ENCODE results near the gene SPINT2.
A peak's percentile ranks its signal among the peaks of the same experiment; 100 is the strongest.
"Not testable (repeated sequence)": the region's sequence is repeated elsewhere in the genome, so short reads cannot be mapped to it uniquely, and the experiment has no call there.

The SPINT2 gene

DNA sequence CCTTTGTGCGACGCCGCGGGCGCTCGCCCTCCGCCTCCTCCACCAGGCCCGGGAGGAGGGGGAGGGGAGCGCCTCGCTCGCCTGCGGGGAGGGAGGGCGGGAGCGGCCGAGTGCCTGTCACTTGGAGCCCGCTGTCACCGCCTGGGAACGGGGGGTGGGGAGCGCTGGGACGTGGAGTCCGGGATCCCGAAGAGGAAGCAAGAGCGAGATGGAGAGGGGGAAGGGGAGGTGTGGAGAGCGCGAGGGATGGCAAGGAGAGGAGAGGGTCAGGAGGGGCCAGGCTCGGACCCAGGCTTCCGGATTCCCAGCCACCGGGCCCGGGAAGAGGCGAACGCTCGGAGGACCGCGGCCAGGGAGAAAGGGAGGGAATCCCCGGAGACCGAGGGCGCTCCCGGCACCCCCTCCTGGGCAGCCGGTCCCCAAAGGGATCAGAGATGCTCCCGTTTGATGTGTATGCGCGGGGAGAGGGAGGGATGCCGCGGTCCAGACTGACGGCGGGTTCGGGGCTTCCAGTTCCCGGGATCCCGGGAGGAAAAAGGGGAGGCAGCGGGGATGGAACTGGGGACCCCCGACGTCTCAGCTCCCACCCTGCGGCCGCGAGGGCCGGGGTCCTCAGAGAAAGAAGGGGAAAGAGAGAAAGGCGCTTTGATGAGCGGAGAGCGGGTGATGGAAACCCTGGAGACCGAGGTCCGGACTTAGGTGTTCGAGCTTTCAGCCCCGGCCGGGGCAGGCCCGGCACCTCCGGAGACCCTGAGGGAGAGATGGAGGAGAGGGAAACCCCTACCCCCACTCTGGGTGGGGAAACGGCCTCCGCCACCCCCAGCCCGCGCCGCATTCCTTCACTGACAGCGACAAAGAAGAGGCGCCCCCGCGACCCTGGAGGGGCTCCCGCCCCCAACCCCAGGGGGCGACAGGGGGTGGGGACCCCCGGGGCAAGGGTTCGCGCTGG, 35.6 kb upstream of the SPINT2 start:
- Histone ChIP-seq H3K4me3 (peak overlapping the region; percentile 70), H3K4me1 (peaks cover 21% of the 10 kb centered on the region), H3K27me3 (ENCODE audit: low read depth) (peaks cover 8% of the 10 kb centered on the region), H3K36me3 (replicated peaks) (no peaks in the 10 kb centered on the region), H3K9me3 (no peaks in the 10 kb centered on the region)
- DNase-seq (ENCODE audit: low spot score in 2 of 2) = peak; percentile 60 to 90
- in situ Hi-C loops (cut with MboI; ENCODE audit: low sequenced_read_pairs) = loop anchor here (25.0 kb wide), 1 partner anchor 409 kb away; the partner anchor contains the start of gene ACTN4

- DNase-seq (ENCODE audit: low spot score in 2 of 2) = peak; percentile 92 to 94
- H3K36me3 ChIP-seq (replicated peaks) = no peaks in the 10 kb centered on the region
- H3K9me3 ChIP-seq = no peaks in the 10 kb centered on the region
- H3K4me1 ChIP-seq = peaks cover 16% of the 10 kb centered on the region
- in situ Hi-C loops (cut with MboI; ENCODE audit: low sequenced_read_pairs) = loop anchor here (25.0 kb wide), 1 partner anchor 408 kb away; the partner anchor contains the start of gene ACTN4
- peaks cover 8% of the 10 kb centered on the region for H3K27me3 ChIP-seq (ENCODE audit: low read depth)
- peak overlapping the region; percentile 70 for H3K4me3 ChIP-seq
Observed at GRCh38 chr19:38229585-38230073, 34.7 kb upstream of the SPINT2 start.

- peaks cover 15% of the 10 kb centered on the region for H3K4me1 ChIP-seq
- in situ Hi-C loops (cut with MboI; ENCODE audit: low sequenced_read_pairs) = loop anchor here (25.0 kb wide), 1 partner anchor 407 kb away; the partner anchor contains the start of gene ACTN4
- H3K36me3 ChIP-seq (replicated peaks); H3K9me3 ChIP-seq; H3K27me3 ChIP-seq (ENCODE audit: low read depth); DNase-seq (ENCODE audit: low spot score in 2 of 2); H3K4me3 ChIP-seq: not testable (repeated sequence)
Observed at GRCh38 chr19:38230506-38231133, 33.8 kb upstream of the SPINT2 start.

GRCh38 chr19:38231918-38232317, 32.5 kb upstream of the SPINT2 start:
- in situ Hi-C loops (cut with MboI; ENCODE audit: low sequenced_read_pairs) = loop anchor here (25.0 kb wide), 1 partner anchor 405 kb away; the partner anchor contains the start of gene ACTN4
- H3K4me1 ChIP-seq = peaks cover 10% of the 10 kb centered on the region
- H3K4me3 ChIP-seq = no peak overlapping the region
- no peak for DNase-seq (ENCODE audit: low spot score in 2 of 2)
- peaks cover 8% of the 10 kb centered on the region for H3K27me3 ChIP-seq (ENCODE audit: low read depth)
- H3K36me3 ChIP-seq (replicated peaks) = no peaks in the 10 kb centered on the region
- H3K9me3 ChIP-seq = no peaks in the 10 kb centered on the region

GRCh38 chr19:38233740-38234251, 30.6 kb upstream of the SPINT2 start:
- in situ Hi-C loops (cut with MboI; ENCODE audit: low sequenced_read_pairs) = loop anchor here (25.0 kb wide), 1 partner anchor 404 kb away; the partner anchor contains the start of gene ACTN4
- H3K27me3 ChIP-seq (ENCODE audit: low read depth) = peaks cover 8% of the 10 kb centered on the region
- no peaks in the 10 kb centered on the region for H3K4me1 ChIP-seq
- no peak overlapping the region for H3K4me3 ChIP-seq
- no peaks in the 10 kb centered on the region for H3K9me3 ChIP-seq
- peak in 1 of 2 experiments; percentile 92 for DNase-seq (ENCODE audit: low spot score in 2 of 2)
- no peaks in the 10 kb centered on the region for H3K36me3 ChIP-seq (replicated peaks)

- Histone ChIP-seq H3K4me1 (no peaks in the 10 kb centered on the region), H3K36me3 (replicated peaks) (no peaks in the 10 kb centered on the region), H3K4me3 (no peak overlapping the region), H3K9me3 (no peaks in the 10 kb centered on the region), H3K27me3 (ENCODE audit: low read depth) (peaks cover 8% of the 10 kb centered on the region)
- DNase-seq (ENCODE audit: low spot score in 2 of 2) = no peak
- in situ Hi-C loops (cut with MboI; ENCODE audit: low sequenced_read_pairs) = loop anchor here (25.0 kb wide), 1 partner anchor 403 kb away; the partner anchor contains the start of gene ACTN4
Observed at GRCh38 chr19:38234615-38235014, 29.8 kb upstream of the SPINT2 start.

DNA sequence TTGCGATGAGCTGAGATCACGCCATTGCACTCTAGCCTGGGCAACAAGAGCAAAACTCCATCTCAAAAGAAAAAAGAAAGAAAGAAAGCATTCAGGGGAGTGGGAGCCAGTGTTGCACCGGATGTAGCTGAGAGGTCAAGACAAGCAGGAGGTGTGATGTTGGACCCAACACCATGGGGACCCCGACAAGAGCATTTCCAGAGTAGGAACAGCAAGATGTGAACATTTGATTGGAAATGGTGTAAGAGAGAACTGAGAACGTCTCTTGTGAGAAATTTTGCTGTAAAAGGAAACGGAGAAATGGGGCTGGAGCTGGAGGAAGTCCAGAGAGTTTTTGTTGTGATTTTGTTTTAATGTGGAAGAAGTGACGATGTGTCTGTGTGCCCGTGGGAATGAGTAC, 24.6 kb upstream of the SPINT2 start:
- no peak for DNase-seq (ENCODE audit: low spot score in 2 of 2)
- Histone ChIP-seq H3K36me3 (replicated peaks) (no peaks in the 10 kb centered on the region), H3K4me3 (no peak overlapping the region), H3K9me3 (no peaks in the 10 kb centered on the region), H3K4me1 (peaks cover 4% of the 10 kb centered on the region; the same call in 1 of the 2 replicates), H3K27me3 (ENCODE audit: low read depth) (no peaks in the 10 kb centered on the region)
- in situ Hi-C loops (cut with MboI; ENCODE audit: low sequenced_read_pairs) = loop anchor here (5.0 to 25.0 kb wide), 2 partner anchors 87 to 397 kb away; partner anchors contain the start of gene ACTN4

DNA sequence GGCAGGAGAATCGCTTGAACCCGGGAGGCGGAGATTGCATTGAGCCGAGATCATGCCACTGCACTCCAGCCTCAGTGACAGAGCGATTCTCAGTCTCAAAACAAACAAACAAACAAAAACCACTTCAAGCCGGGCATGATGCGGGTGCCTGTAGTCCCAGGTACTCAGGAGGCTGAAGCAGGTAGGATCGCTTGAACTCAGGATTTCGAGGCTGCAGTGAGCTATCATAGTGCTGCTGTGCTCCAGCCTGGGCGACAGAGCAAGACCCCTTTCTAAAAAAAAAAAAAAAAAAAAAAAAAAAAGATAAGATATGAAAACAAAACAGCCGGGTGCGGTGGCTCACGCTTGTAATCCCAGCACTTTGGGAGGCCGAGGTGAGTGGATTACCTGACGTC, 21.1 kb upstream of the SPINT2 start:
- Histone ChIP-seq H3K4me3 (no peak overlapping the region), H3K9me3 (no peaks in the 10 kb centered on the region), H3K27me3 (ENCODE audit: low read depth) (no peaks in the 10 kb centered on the region), H3K4me1 (peaks cover 11% of the 10 kb centered on the region), H3K36me3 (replicated peaks) (peaks cover 3% of the 10 kb centered on the region; the same call in 1 of the 2 replicates)
- in situ Hi-C loops (cut with MboI; ENCODE audit: low sequenced_read_pairs) = loop anchor here (5.0 to 25.0 kb wide), 2 partner anchors 84 to 394 kb away; partner anchors contain the start of gene ACTN4
- no peak for DNase-seq (ENCODE audit: low spot score in 2 of 2)

- in situ Hi-C loops (cut with MboI; ENCODE audit: low sequenced_read_pairs) = loop anchor here (25.0 kb wide), 1 partner anchor 391 kb away; the partner anchor contains the start of gene ACTN4
- Histone ChIP-seq H3K36me3 (replicated peaks) (peaks cover 3% of the 10 kb centered on the region; the same call in 1 of the 2 replicates), H3K4me3 (no peak overlapping the region), H3K9me3 (no peaks in the 10 kb centered on the region), H3K4me1 (peaks cover 11% of the 10 kb centered on the region), H3K27me3 (ENCODE audit: low read depth) (no peaks in the 10 kb centered on the region)
- no peak for DNase-seq (ENCODE audit: low spot score in 2 of 2)
Observed at GRCh38 chr19:38245826-38246498, 18.4 kb upstream of the SPINT2 start.

- no peaks in the 10 kb centered on the region for H3K9me3 ChIP-seq
- peaks cover 3% of the 10 kb centered on the region for H3K36me3 ChIP-seq (replicated peaks)
- H3K4me3 ChIP-seq = no peak overlapping the region
- no peak for DNase-seq (ENCODE audit: low spot score in 2 of 2)
- in situ Hi-C loops (cut with MboI; ENCODE audit: low sequenced_read_pairs) = loop anchor here (25.0 kb wide), 1 partner anchor 390 kb away; the partner anchor contains the start of gene ACTN4
- peaks cover 11% of the 10 kb centered on the region for H3K4me1 ChIP-seq
- H3K27me3 ChIP-seq (ENCODE audit: low read depth) = no peaks in the 10 kb centered on the region
Observed at GRCh38 chr19:38247126-38247525, 17.2 kb upstream of the SPINT2 start.

- in situ Hi-C loops (cut with MboI; ENCODE audit: low sequenced_read_pairs) = loop anchor here (25.0 kb wide), 1 partner anchor 390 kb away; the partner anchor contains the start of gene ACTN4
- peak; percentile 52 to 55 for DNase-seq (ENCODE audit: low spot score in 2 of 2)
Observed at GRCh38 chr19:38247734-38248268, 16.6 kb upstream of the SPINT2 start.

DNA sequence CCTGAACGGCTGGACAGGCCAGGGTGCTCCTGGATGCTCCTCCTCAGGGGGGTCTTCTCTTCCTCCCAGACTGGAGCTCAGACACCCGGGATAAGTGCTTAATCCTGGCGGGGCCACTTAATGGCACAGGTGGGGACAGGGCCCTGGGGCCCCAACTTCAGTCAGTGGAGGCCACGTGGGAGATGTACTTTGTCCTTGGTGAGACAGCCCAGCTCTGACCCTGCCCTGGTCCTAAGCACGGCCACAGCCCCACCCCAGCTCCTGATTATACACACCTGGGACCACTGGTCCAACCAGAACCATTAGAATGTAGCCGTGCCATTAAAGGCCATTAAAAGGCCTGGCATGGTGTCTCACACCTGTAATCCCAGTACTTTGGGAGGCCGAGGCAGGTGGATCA, 16.0 kb upstream of the SPINT2 start:
- no peak overlapping the region for H3K4me3 ChIP-seq
- H3K27me3 ChIP-seq (ENCODE audit: low read depth) = no peaks in the 10 kb centered on the region
- DNase-seq (ENCODE audit: low spot score in 2 of 2) = no peak
- in situ Hi-C loops (cut with MboI; ENCODE audit: low sequenced_read_pairs) = loop anchor here (25.0 kb wide), 1 partner anchor 389 kb away; the partner anchor contains the start of gene ACTN4
- peaks cover 11% of the 10 kb centered on the region for H3K4me1 ChIP-seq
- H3K36me3 ChIP-seq (replicated peaks) = peaks cover 9% of the 10 kb centered on the region
- H3K9me3 ChIP-seq = no peaks in the 10 kb centered on the region

More at GRCh38 chr19:38247734-38248268, 16.6 kb upstream of the SPINT2 start:
- H3K9me3 ChIP-seq = no peaks in the 10 kb centered on the region
- peaks cover 11% of the 10 kb centered on the region for H3K4me1 ChIP-seq
- H3K27me3 ChIP-seq (ENCODE audit: low read depth) = no peaks in the 10 kb centered on the region
- peaks cover 9% of the 10 kb centered on the region for H3K36me3 ChIP-seq (replicated peaks)
- H3K4me3 ChIP-seq = no peak overlapping the region

All from HAP-1 (cell line).